Ishikawa (cell line): Measurements from ENCODE around the gene TXNDC5.

Source experiments
- CREB1 ChIP-seq: IDR thresholded peaks from 2 replicates; pipeline ENCODE4 v1.6.1; 2012; ENCODE audit warnings: low read depth
- EP300 ChIP-seq: IDR thresholded peaks from 2 replicates; pipeline ENCODE4 v1.6.1; 2012; ENCODE audit warnings: borderline replicate concordance
- FOXM1 ChIP-seq: IDR thresholded peaks from 2 replicates; pipeline ENCODE4 v1.6.1; 2012; ENCODE audit warnings: low read depth, borderline replicate concordance
- NFIC ChIP-seq: IDR thresholded peaks from 2 replicates; pipeline ENCODE4 v1.6.1; 2012
- REST ChIP-seq: IDR thresholded peaks from 2 replicates; pipeline ENCODE4 v1.6.1; 2012; ENCODE audit warnings: low read depth, mild to moderate bottlenecking

DNA sequence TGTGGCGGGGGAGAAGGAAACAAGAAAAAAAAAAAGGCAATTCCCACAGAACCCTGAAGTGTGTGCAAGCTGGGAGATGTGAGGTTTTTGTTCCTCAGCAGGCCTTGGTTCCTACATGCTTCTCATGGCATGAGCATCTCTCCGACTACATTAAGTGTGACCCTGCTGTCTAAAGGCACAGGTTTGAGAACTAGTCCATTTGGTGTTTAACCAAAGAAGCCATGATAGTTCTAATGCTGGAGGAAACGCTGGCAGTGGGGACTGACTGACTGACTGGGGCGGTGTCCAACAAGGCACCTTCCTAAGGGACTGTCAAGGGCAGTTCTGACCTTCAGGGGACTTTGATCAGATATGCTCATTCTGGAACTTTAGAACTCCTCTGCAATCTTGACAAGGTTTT is 3.8 kb downstream of the TXNDC5 start:
- TF ChIP-seq REST, result no peak
- TF ChIP-seq EP300, result no peak
- no peak for TF ChIP-seq NFIC
- TF ChIP-seq FOXM1, result no peak
- TF ChIP-seq CREB1, result no peak
